VCaP (cell line): ENCODE results near the gene PRKCB.

Source experiments
- H3K27ac ChIP-seq: fragments of 450-650 bp; 2 replicates; pipeline ENCODE4 v1.5.1; 2017
- CTCF ChIP-seq: fragments of 450-650 bp; conservative IDR thresholded peaks from 2 replicates; pipeline ENCODE4 v1.5.1; 2017; ENCODE audit warnings: mild to moderate bottlenecking, moderate library complexity

Gene PRKCB

GRCh38 chr16:23835390-23836077 is at the start of gene PRKCB:
PRKCB (plus strand) TSS chr16:23835983.
- H3K27ac ChIP-seq: no peak within 1 kb of the TSS
- TF ChIP-seq CTCF: no peak

- no peak overlapping the region for H3K27ac ChIP-seq
- no peak for TF ChIP-seq CTCF
Observed at GRCh38 chr16:23786964-23787561, 48.7 kb upstream of the PRKCB start.

GRCh38 chr16:23788685-23789084 is 47.1 kb upstream of the PRKCB start:
- no peak for TF ChIP-seq CTCF
- no peak overlapping the region for H3K27ac ChIP-seq

GRCh38 chr16:23795378-23795777 is 40.4 kb upstream of the PRKCB start:
- TF ChIP-seq CTCF: no peak
- no peak overlapping the region for H3K27ac ChIP-seq

GRCh38 chr16:23796941-23797340 is 38.8 kb upstream of the PRKCB start:
- H3K27ac ChIP-seq: no peak overlapping the region
- no peak for TF ChIP-seq CTCF

- no peak overlapping the region for H3K27ac ChIP-seq
- TF ChIP-seq CTCF: peak; percentile 62
Observed at GRCh38 chr16:23801378-23801777, 34.4 kb upstream of the PRKCB start.

- TF ChIP-seq CTCF: no peak
- H3K27ac ChIP-seq: no peak overlapping the region
Observed at GRCh38 chr16:23802776-23803175, 33.0 kb upstream of the PRKCB start.
